ENCODE data around the gene EEIG2. TPM values are rescaled to one million over a fixed set of nuclear protein-coding genes. Genes with fewer than 3 reads are reported as not detected.

The EEIG2 gene
- total and polyA plus RNA-seq, 9 of the 15 experiments (the other 6 are each of a cell fraction or from before 2014, with no cell fraction given) = 6.1 to 26.9 (median 15.2) TPM

DNA sequence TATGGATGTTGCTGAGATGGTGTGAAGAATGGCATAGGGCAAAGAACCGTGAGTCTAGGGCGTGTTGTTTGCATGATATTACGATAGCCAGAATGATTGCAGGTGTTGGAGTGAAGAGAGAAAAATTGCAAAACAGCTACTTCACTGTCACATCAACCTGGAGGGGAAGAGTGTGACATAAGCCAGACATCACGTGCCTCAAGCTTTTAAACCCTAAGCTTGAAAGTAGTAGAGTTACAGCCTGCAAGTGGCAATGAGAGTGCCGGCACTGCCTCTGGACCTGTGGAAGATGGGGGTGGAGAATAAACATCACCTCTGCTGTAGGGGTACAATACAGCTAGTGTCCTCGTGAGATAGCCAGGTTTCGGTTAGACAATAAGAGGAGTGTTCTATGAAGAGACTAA is 11.1 kb downstream of the EEIG2 start:
- Histone ChIP-seq H3K9ac (ENCODE audit: insufficient read depth in 1 of 2, low read depth in 2 of 2, low read length in 2 of 2) (no peak overlapping the region), H3K27ac (ENCODE audit: extremely low read depth, low read depth, low read length) (no peak overlapping the region), H3K9me3 (replicated peaks; ENCODE audit: control insufficient read depth, insufficient read depth, low read depth, low read length) (no peaks in the 10 kb centered on the region), H2AFZ (ENCODE audit: low read depth, low read length) (no peak overlapping the region), H3K4me3 (no peak overlapping the region), H3K9me1 (ENCODE audit: control insufficient read depth, insufficient read depth, low read length) (no peaks in the 10 kb centered on the region), H3K27me3 (ENCODE audit: control insufficient read depth in 2 of 2, insufficient read depth in 2 of 2, low read length in 2 of 2) (no peaks in the 10 kb centered on the region), H3K4me2 (ENCODE audit: insufficient read depth, low read length) (no peak overlapping the region), H3K4me1 (replicated peaks in 1 of 2; ENCODE audit: control insufficient read depth in 2 of 2, insufficient read depth in 2 of 2, low read length in 2 of 2) (peaks cover 0 to 17% of the 10 kb centered on the region in 2 experiments; a peak in 2 of 5 replicates), H3K79me2 (ENCODE audit: control insufficient read depth, insufficient read depth, low read length) (peaks cover 52% of the 10 kb centered on the region), H3K36me3 (ENCODE audit: control insufficient read depth, insufficient read depth, low read length) (no peaks in the 10 kb centered on the region; the same call in 2 of the 3 replicates), H4K20me1 (replicated peaks; ENCODE audit: control insufficient read depth, insufficient read depth, low read length) (0 out of 2 replicates have a peak, but pooled peaks cover 3% of the 10 kb centered on the region)
- in situ Hi-C loops (cut with MboI) = no loop called here
- FAIRE-seq (no peak), ATAC-seq (peak; percentile 13; the same call in 1 of the 3 replicates), DNase-seq (ENCODE audit: extremely low read depth in 1 of 4, low spot score in 3 of 4) (no peak)
- BruUV-seq (replicated peaks) = no TSS peak
- CTCF ChIA-PET (ENCODE audit: low intra/inter-chr PET ratio) = interaction anchor here (0.6 to 2.1 kb wide), 2 partner anchors 59 to 71 kb away, joined by 5 to 9 read pairs; no protein-coding TSS in a partner anchor
- 37% methylated on average over 7 of the region's 7 CpGs for WGBS (ENCODE audit: insufficient coverage, low coverage, missing lambda C conversion rate)
- intact Hi-C loops (cut with micrococcal nuclease) = loop anchor here (1.0 to 2.0 kb wide), 2 partner anchors 58 to 244 kb away; no protein-coding TSS in a partner anchor
- POLR2A ChIA-PET = interaction anchor here (1.0 to 1.5 kb wide), 3 partner anchors 10 to 15 kb away, joined by 3 to 4 read pairs (median 4); no protein-coding TSS in a partner anchor
- 0 out of 2 replicates have a peak, but pooled peaks have one; percentile 11 for TF ChIP-seq L3MBTL2 (IDR thresholded peaks at IDR 0.05)
- TF ChIP-seq, protein P1, sequence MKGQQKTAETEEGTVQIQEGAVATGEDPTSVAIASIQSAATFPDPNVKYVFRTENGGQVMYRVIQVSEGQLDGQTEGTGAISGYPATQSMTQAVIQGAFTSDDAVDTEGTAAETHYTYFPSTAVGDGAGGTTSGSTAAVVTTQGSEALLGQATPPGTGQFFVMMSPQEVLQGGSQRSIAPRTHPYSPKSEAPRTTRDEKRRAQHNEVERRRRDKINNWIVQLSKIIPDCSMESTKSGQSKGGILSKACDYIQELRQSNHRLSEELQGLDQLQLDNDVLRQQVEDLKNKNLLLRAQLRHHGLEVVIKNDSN (CRISPR knock-in tag; IDR thresholded peaks at IDR 0.05) = 0 out of 2 replicates have a peak, but pooled peaks have one; percentile 23
- TF ChIP-seq, protein P2, sequence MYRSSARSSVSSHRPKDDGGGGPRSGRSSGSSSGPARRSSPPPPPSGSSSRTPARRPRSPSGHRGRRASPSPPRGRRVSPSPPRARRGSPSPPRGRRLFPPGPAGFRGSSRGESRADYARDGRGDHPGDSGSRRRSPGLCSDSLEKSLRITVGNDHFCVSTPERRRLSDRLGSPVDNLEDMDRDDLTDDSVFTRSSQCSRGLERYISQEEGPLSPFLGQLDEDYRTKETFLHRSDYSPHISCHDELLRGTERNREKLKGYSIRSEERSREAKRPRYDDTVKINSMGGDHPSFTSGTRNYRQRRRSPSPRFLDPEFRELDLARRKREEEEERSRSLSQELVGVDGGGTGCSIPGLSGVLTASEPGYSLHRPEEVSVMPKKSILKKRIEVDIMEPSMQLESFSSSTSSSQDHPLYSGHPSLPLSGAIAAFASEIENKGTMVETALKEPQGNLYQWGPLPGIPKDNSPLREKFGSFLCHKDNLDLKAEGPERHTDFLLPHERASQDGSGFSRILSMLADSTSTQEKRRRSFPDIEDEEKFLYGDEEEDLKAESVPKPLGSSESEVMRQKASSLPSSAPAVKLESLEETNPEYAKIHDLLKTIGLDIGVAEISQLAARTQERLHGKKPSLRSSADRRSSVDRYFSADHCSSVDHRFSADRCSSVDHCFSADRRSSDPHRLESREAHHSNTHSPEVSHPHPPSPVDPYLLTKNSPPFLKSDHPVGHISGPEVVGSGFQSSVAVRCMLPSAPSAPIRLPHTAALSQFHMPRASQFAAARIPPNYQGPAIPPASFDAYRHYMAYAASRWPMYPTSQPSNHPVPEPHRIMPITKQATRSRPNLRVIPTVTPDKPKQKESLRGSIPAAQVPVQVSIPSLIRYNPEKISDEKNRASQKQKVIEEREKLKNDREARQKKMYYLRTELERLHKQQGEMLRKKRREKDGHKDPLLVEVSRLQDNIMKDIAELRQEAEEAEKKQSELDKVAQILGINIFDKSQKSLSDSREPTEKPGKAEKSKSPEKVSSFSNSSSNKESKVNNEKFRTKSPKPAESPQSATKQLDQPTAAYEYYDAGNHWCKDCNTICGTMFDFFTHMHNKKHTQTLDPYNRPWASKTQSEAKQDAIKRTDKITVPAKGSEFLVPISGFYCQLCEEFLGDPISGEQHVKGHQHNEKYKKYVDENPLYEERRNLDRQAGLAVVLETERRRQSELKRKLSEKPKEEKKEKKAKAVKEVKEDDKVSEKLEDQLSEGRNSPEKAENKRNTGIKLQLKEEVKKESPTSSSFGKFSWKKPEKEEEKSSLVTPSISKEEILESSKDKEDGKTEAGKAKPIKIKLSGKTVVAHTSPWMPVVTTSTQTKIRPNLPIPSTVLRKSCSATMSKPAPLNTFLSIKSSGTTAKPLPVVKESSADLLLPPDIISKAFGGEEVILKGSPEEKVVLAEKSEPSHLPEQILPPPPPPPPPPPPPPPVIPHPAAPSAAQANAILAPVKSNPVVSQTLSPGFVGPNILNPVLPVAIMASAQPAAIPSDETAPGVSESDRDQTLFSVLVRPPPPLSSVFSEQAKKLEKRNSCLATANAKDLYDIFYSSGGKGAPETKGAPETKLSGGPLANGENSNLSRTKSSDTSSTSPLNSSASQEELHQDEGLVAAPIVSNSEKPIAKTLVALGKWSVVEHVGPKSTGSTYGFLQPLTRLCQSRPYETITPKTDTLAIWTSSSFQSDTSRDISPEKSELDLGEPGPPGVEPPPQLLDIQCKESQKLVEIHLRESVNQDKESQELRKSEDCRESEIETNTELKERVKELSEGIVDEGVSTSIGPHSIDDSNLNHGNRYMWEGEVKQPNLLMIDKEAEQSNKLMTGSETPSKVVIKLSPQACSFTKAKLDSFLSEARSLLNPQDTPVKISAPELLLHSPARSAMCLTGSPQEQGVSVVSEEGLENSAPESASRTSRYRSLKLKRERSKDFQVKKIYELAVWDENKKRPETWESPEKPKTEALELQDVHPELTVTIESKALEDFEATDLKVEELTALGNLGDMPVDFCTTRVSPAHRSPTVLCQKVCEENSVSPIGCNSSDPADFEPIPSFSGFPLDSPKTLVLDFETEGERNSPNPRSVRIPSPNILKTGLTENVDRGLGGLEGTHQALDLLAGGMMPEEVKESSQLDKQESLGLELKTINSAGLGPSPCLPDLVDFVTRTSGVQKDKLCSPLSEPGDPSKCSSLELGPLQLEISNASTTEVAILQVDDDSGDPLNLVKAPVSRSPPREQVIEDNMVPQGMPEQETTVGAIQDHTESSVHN (IDR thresholded peaks at IDR 0.05; ENCODE audit: borderline replicate concordance in 1 of 2, low read depth in 1 of 2) = no peak

All from K562 (cell line).